ENCODE data around the gene IL34.
"Not testable (repeated sequence)": the region's sequence is repeated elsewhere in the genome, so short reads cannot be mapped to it uniquely, and the experiment has no call there.

The IL34 gene

GRCh38 chr16:70663524-70664324 lies 17.4 kb downstream of the IL34 start:
- no peak overlapping the region for H3K4me3 ChIP-seq (ENCODE audit: low read depth, low read length)
- no peak for DNase-seq (ENCODE audit: low read depth)
- TF ChIP-seq, protein P1, sequence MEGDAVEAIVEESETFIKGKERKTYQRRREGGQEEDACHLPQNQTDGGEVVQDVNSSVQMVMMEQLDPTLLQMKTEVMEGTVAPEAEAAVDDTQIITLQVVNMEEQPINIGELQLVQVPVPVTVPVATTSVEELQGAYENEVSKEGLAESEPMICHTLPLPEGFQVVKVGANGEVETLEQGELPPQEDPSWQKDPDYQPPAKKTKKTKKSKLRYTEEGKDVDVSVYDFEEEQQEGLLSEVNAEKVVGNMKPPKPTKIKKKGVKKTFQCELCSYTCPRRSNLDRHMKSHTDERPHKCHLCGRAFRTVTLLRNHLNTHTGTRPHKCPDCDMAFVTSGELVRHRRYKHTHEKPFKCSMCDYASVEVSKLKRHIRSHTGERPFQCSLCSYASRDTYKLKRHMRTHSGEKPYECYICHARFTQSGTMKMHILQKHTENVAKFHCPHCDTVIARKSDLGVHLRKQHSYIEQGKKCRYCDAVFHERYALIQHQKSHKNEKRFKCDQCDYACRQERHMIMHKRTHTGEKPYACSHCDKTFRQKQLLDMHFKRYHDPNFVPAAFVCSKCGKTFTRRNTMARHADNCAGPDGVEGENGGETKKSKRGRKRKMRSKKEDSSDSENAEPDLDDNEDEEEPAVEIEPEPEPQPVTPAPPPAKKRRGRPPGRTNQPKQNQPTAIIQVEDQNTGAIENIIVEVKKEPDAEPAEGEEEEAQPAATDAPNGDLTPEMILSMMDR (IDR thresholded peaks at IDR 0.05; ENCODE audit: insufficient read depth, low read depth, low read length, missing control alignments) = no peak

DNA sequence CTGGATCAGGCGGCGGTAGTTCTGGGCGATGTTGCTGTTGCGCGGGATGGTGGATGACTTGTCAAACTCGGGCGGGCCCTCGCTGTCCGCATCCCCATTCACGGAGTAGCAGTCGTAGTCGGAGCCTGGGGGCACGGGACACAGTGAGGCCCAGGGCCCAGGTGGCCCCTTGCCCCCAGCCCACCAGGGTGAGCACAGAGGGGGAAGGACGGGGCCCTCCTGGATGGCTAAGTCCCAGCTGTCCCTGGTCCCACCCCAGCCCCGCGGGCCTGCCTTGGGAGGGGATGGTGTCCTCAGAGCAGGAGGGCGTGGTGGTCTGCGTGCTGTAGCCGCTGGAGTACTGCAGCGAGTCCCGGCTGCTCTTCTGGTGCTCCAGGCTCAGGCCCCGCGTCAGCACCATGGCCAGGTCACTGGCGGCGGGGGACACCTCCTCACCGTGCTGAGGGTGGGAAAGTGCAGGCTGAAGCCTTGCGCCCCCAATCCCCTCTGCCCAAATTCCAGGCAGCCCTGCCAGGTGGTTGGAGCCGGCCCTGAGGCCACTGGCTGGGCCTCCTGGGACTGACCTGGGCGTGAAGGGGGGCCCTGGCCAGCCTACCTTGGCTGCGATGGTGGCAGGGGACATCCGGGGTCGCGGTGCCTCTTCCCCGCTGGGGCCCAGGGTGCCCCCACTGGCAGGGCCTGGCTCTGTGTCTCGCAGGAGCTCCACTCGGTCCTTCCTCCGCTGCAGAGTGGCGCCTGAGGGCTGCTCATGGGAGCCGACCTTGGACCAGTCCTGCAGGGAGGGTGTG lies 18.2 kb downstream of the IL34 start:
- no peak for DNase-seq (ENCODE audit: low read depth)
- no peak overlapping the region for H3K4me3 ChIP-seq (ENCODE audit: low read depth, low read length)
- TF ChIP-seq, protein P1 (IDR thresholded peaks at IDR 0.05; ENCODE audit: insufficient read depth, low read depth, low read length, missing control alignments) = no peak

DNA sequence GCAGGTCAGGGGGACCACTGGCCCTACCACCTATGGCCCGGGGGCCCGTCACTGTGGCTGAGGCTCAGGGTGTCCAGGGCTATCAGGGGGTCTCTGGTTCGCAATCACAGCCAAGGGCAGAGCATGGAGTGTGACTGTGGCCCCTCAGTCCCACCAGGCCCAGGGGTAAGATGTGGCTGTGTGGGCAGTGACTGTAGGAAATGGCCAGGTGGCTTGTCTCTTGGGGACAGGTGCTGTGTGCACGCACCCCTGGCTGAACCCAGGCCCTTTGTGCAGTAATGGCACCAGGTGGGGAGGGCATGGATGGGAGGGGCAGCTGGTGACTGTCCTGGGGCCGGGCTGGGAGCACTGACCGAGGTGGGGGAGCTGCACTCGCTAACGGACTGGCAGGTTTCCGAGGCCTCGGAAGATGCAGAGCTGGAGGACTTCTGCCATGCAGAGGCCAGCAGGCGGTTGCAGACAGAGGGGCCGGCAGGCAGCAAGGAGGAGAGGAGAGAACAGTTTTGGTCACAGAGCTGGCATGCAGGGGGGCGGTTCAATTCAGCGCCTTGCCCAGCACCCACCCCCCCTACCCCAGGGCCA lies 18.8 kb downstream of the IL34 start:
- no peak for DNase-seq (ENCODE audit: low read depth)
- H3K4me3 ChIP-seq (ENCODE audit: low read depth, low read length) = no peak overlapping the region
- TF ChIP-seq, protein P1 (IDR thresholded peaks at IDR 0.05; ENCODE audit: insufficient read depth, low read depth, low read length, missing control alignments) = no peak

- TF ChIP-seq, protein P1 (IDR thresholded peaks at IDR 0.05; ENCODE audit: insufficient read depth, low read depth, low read length, missing control alignments) = no peak
- no peak overlapping the region for H3K4me3 ChIP-seq (ENCODE audit: low read depth, low read length)
- DNase-seq (ENCODE audit: low read depth) = no peak
These were observed 19.7 kb downstream of the IL34 start for GRCh38 chr16:70665806-70666735.

- H3K4me3 ChIP-seq (ENCODE audit: low read depth, low read length) = no peak overlapping the region
- TF ChIP-seq, protein P1 (IDR thresholded peaks at IDR 0.05; ENCODE audit: insufficient read depth, low read depth, low read length, missing control alignments) = no peak
- no peak for DNase-seq (ENCODE audit: low read depth)
These were observed 23.8 kb downstream of the IL34 start for GRCh38 chr16:70670175-70670574.

DNA sequence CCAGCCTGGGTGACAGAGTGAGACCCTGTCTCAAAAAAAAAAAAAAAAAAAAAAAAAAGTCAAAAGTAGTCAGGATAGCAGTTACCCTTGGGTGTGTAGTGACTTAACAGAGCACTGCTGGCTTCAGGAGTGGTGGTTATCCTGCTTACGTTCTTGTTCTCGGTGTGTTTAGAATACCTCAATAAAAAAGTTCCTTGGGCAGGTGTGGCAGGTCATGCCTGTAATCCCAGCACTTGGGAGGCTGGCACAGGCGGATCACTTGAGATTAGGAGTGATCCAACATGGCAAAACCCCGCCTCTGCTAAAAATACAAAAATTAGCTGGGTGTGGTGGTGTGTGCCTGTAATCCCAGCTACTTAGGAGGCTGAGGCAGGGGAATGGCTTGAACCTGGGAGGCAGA lies 24.6 kb downstream of the IL34 start:
- not testable (repeated sequence) for H3K4me3 ChIP-seq (ENCODE audit: low read depth, low read length); DNase-seq (ENCODE audit: low read depth)

All from GM12865 (cell line).